ENCODE measurements around the gene PTCRA. TPM values are rescaled to one million over a fixed set of nuclear protein-coding genes. Genes with fewer than 3 reads are reported as not detected.

The PTCRA gene
- total and polyA plus RNA-seq, 2 experiments from 2014 or later = not detected

DNA sequence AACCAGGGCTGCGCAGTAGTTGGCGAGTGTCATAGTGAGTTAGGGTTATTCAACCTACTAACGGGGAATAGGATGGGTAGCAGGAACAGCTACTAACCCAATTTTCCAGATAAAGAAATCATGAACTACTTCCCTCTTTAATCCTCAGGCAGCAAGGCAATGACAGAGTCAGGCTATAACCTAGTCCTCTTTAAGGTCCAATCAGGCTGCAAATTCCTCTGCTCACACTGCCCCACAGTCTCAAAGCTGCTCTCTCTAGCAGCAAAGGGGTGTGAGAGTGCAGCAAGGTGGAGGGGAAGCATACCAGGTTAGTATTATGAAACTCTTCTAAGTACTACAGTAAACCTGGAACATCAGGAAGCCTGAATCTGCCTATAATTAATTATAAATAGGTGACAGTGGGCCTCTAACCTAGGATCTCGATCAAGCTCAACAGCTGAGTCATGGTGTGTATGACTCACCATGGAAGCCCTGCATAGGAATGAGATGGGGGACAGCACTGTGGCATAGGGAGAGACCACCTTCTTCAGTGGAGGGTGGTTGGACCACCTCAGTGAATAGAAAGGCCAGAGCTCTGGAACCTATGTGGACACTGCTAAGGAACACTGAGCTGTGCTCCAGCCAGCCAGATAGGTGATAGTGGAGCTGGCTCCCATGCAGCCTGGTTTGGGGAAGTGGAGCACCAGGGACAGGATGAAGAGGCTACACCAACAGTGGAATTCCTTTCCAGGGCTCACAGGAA is 55.2 kb downstream of the PTCRA start (continued):
- TF ChIP-seq, protein P1, sequence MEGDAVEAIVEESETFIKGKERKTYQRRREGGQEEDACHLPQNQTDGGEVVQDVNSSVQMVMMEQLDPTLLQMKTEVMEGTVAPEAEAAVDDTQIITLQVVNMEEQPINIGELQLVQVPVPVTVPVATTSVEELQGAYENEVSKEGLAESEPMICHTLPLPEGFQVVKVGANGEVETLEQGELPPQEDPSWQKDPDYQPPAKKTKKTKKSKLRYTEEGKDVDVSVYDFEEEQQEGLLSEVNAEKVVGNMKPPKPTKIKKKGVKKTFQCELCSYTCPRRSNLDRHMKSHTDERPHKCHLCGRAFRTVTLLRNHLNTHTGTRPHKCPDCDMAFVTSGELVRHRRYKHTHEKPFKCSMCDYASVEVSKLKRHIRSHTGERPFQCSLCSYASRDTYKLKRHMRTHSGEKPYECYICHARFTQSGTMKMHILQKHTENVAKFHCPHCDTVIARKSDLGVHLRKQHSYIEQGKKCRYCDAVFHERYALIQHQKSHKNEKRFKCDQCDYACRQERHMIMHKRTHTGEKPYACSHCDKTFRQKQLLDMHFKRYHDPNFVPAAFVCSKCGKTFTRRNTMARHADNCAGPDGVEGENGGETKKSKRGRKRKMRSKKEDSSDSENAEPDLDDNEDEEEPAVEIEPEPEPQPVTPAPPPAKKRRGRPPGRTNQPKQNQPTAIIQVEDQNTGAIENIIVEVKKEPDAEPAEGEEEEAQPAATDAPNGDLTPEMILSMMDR (conservative IDR thresholded peaks at IDR 0.05; ENCODE audit: low read depth in 2 of 2) = no peak

DNA sequence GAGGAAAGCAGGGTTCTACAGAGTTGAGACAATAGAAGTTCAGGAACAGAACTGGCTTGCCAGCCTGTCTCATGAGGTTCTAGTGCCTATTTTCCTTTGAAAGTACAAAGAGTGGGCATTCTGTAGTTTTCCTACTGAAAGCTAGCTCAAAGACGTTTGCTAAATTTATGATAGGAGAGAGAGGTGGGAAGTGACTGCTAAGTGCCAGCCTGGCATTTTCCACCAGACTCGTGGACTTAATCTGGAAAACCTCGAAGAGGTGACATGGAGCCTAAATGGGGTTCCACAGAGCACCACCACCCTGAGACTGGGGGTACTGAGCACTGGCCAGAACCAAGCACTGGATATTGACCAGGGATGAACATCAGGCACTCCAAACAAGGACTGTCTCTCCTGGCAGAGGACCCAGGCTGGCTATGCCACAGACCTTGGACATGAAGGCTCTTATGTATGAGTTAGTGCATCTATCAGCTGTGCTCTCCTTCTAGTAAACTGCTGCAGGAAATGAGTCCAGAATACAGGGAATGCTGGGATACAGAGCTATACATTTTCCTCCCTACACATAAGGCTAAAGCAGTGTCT is 56.0 kb downstream of the PTCRA start:
- H3K4me1 Mint-ChIP-seq = peaks cover 3% of the 10 kb centered on the region
- no peak overlapping the region for H3K4me3 Mint-ChIP-seq
- Histone ChIP-seq H3K79me2 (replicated peaks; ENCODE audit: insufficient read depth) (no peaks in the 10 kb centered on the region), H3K4me1 (ENCODE audit: insufficient read depth) (no peaks in the 10 kb centered on the region), H3K27ac (ENCODE audit: low read depth) (no peak overlapping the region), H3K4me2 (no peak overlapping the region), H3K36me3 (ENCODE audit: insufficient read depth) (no peaks in the 10 kb centered on the region), H2AFZ (no peak overlapping the region), H3K4me3 (no peak overlapping the region), H4K20me1 (replicated peaks; ENCODE audit: insufficient read depth) (no peaks in the 10 kb centered on the region), H3F3A (replicated peaks; ENCODE audit: low read depth) (no peaks in the 10 kb centered on the region), H3K27me3 (ENCODE audit: insufficient read depth) (no peaks in the 10 kb centered on the region), H3K9me2 (ENCODE audit: insufficient read depth) (no peaks in the 10 kb centered on the region)
- no peaks in the 10 kb centered on the region for H3K9me3 Mint-ChIP-seq
- DNase-seq (ENCODE audit: low spot score) (no peak), ATAC-seq (no peak)
- H3K36me3 Mint-ChIP-seq (ENCODE audit: low read depth) = 0 out of 3 replicates have a peak, but pooled peaks cover 4% of the 10 kb centered on the region
- H3K27ac Mint-ChIP-seq = no peak overlapping the region
- peaks cover 4% of the 10 kb centered on the region for H3K27me3 Mint-ChIP-seq (ENCODE audit: insufficient read depth, low read depth, poor library complexity)
- TF ChIP-seq ZNF114 (CRISPR knock-in tag; IDR thresholded peaks at IDR 0.05) = no peak
- no peak for TF ChIP-seq JUNB (IDR thresholded peaks at IDR 0.05; ENCODE audit: unreplicated experiment)
- TF ChIP-seq CREB1 (CRISPR knock-in tag; IDR thresholded peaks at IDR 0.05; ENCODE audit: low read depth) = no peak
- no peak for TF ChIP-seq ETS1 (IDR thresholded peaks at IDR 0.05)
- TF ChIP-seq, protein P2, sequence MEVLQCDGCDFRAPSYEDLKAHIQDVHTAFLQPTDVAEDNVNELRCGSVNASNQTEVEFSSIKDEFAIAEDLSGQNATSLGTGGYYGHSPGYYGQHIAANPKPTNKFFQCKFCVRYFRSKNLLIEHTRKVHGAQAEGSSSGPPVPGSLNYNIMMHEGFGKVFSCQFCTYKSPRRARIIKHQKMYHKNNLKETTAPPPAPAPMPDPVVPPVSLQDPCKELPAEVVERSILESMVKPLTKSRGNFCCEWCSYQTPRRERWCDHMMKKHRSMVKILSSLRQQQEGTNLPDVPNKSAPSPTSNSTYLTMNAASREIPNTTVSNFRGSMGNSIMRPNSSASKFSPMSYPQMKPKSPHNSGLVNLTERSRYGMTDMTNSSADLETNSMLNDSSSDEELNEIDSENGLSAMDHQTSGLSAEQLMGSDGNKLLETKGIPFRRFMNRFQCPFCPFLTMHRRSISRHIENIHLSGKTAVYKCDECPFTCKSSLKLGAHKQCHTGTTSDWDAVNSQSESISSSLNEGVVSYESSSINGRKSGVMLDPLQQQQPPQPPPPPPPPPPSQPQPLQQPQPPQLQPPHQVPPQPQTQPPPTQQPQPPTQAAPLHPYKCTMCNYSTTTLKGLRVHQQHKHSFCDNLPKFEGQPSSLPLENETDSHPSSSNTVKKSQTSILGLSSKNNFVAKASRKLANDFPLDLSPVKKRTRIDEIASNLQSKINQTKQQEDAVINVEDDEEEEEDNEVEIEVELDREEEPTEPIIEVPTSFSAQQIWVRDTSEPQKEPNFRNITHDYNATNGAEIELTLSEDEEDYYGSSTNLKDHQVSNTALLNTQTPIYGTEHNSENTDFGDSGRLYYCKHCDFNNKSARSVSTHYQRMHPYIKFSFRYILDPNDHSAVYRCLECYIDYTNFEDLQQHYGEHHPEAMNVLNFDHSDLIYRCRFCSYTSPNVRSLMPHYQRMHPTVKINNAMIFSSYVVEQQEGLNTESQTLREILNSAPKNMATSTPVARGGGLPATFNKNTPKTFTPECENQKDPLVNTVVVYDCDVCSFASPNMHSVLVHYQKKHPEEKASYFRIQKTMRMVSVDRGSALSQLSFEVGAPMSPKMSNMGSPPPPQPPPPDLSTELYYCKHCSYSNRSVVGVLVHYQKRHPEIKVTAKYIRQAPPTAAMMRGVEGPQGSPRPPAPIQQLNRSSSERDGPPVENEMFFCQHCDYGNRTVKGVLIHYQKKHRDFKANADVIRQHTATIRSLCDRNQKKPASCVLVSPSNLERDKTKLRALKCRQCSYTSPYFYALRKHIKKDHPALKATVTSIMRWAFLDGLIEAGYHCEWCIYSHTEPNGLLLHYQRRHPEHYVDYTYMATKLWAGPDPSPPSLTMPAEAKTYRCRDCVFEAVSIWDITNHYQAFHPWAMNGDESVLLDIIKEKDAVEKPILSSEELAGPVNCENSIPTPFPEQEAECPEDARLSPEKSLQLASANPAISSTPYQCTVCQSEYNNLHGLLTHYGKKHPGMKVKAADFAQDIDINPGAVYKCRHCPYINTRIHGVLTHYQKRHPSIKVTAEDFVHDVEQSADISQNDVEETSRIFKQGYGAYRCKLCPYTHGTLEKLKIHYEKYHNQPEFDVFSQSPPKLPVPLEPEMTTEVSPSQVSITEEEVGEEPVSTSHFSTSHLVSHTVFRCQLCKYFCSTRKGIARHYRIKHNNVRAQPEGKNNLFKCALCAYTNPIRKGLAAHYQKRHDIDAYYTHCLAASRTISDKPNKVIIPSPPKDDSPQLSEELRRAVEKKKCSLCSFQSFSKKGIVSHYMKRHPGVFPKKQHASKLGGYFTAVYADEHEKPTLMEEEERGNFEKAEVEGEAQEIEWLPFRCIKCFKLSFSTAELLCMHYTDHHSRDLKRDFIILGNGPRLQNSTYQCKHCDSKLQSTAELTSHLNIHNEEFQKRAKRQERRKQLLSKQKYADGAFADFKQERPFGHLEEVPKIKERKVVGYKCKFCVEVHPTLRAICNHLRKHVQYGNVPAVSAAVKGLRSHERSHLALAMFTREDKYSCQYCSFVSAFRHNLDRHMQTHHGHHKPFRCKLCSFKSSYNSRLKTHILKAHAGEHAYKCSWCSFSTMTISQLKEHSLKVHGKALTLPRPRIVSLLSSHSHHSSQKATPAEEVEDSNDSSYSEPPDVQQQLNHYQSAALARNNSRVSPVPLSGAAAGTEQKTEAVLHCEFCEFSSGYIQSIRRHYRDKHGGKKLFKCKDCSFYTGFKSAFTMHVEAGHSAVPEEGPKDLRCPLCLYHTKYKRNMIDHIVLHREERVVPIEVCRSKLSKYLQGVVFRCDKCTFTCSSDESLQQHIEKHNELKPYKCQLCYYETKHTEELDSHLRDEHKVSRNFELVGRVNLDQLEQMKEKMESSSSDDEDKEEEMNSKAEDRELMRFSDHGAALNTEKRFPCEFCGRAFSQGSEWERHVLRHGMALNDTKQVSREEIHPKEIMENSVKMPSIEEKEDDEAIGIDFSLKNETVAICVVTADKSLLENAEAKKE (CRISPR knock-in tag; IDR thresholded peaks at IDR 0.05) = no peak
- TF ChIP-seq, protein P3, sequence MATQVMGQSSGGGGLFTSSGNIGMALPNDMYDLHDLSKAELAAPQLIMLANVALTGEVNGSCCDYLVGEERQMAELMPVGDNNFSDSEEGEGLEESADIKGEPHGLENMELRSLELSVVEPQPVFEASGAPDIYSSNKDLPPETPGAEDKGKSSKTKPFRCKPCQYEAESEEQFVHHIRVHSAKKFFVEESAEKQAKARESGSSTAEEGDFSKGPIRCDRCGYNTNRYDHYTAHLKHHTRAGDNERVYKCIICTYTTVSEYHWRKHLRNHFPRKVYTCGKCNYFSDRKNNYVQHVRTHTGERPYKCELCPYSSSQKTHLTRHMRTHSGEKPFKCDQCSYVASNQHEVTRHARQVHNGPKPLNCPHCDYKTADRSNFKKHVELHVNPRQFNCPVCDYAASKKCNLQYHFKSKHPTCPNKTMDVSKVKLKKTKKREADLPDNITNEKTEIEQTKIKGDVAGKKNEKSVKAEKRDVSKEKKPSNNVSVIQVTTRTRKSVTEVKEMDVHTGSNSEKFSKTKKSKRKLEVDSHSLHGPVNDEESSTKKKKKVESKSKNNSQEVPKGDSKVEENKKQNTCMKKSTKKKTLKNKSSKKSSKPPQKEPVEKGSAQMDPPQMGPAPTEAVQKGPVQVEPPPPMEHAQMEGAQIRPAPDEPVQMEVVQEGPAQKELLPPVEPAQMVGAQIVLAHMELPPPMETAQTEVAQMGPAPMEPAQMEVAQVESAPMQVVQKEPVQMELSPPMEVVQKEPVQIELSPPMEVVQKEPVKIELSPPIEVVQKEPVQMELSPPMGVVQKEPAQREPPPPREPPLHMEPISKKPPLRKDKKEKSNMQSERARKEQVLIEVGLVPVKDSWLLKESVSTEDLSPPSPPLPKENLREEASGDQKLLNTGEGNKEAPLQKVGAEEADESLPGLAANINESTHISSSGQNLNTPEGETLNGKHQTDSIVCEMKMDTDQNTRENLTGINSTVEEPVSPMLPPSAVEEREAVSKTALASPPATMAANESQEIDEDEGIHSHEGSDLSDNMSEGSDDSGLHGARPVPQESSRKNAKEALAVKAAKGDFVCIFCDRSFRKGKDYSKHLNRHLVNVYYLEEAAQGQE (IDR thresholded peaks at IDR 0.05; ENCODE audit: unreplicated experiment) = no peak
- TF ChIP-seq EZH2phosphoT487 (IDR thresholded peaks at IDR 0.05; ENCODE audit: unreplicated experiment) = no peak
- TF ChIP-seq ZNF331 (CRISPR knock-in tag; IDR thresholded peaks at IDR 0.05; ENCODE audit: low read depth) = no peak
- no peak for TF ChIP-seq STAT1 (IDR thresholded peaks at IDR 0.05; ENCODE audit: unreplicated experiment)
- no peak for TF ChIP-seq NANOG (IDR thresholded peaks at IDR 0.05; ENCODE audit: borderline replicate concordance)
- TF ChIP-seq POLR2AphosphoS5 (IDR thresholded peaks at IDR 0.05; ENCODE audit: low read depth) = no peak
